ENCODE data around the gene ERCC5.

Gene ERCC5

GRCh38 chr13:102881819-102882686 lies 36.2 kb downstream of the ERCC5 start:
- no peak for DNase-seq

GRCh38 chr13:102892503-102892902 lies 46.7 kb downstream of the ERCC5 start:
- DNase-seq = no peak

GRCh38 chr13:102897371-102898138 lies 51.7 kb downstream of the ERCC5 start:
- no peak for DNase-seq

- no peak for DNase-seq
Observed at GRCh38 chr13:102900193-102900608, 54.4 kb downstream of the ERCC5 start.

- no peak for DNase-seq
Observed at GRCh38 chr13:102901056-102901455, 55.2 kb downstream of the ERCC5 start.

- no peak for DNase-seq
Observed at GRCh38 chr13:102901615-102902305, 55.9 kb downstream of the ERCC5 start.

- no peak for DNase-seq
Observed at GRCh38 chr13:102902789-102903347, 57.0 kb downstream of the ERCC5 start.

- DNase-seq = no peak
Observed at GRCh38 chr13:102903659-102904407, 58.0 kb downstream of the ERCC5 start.

- no peak for DNase-seq
Observed at GRCh38 chr13:102904408-102904862, 58.6 kb downstream of the ERCC5 start.

GRCh38 chr13:102905905-102906771 lies 60.3 kb downstream of the ERCC5 start:
- DNase-seq = no peak

GRCh38 chr13:102907016-102907756 lies 61.4 kb downstream of the ERCC5 start:
- no peak for DNase-seq

- DNase-seq = no peak
Observed at GRCh38 chr13:102907886-102908515, 62.2 kb downstream of the ERCC5 start.

GRCh38 chr13:102909971-102910370 lies 64.1 kb downstream of the ERCC5 start:
- no peak for DNase-seq

GRCh38 chr13:102911336-102911735 lies 65.5 kb downstream of the ERCC5 start:
- DNase-seq = no peak

GRCh38 chr13:102912599-102912998 lies 66.8 kb downstream of the ERCC5 start:
- DNase-seq = no peak

GRCh38 chr13:102913914-102914313 lies 68.1 kb downstream of the ERCC5 start:
- no peak for DNase-seq

- DNase-seq = no peak
Observed at GRCh38 chr13:102914339-102914930, 68.6 kb downstream of the ERCC5 start.

- DNase-seq = no peak
Observed at GRCh38 chr13:102915393-102915930, 69.6 kb downstream of the ERCC5 start.

- no peak for DNase-seq
Observed at GRCh38 chr13:102917019-102917418, 71.2 kb downstream of the ERCC5 start.

Data from right kidney (tissue), 1 donor.